Stimulated activated naive CD4-positive, alpha-beta T cell treated with Interleukin-2 at 50 U/mL for 16 hours (primary cell): ENCODE data around the gene DCP1B.

Experiments
- DNase-seq: peaks from one replicate; lab custom pipeline; 2025; lab: John Stamatoyannopoulos, UW

Gene DCP1B

GRCh38 chr12:1934831-1935230, 69.4 kb downstream of the DCP1B start:
- DNase-seq = no peak

DNA sequence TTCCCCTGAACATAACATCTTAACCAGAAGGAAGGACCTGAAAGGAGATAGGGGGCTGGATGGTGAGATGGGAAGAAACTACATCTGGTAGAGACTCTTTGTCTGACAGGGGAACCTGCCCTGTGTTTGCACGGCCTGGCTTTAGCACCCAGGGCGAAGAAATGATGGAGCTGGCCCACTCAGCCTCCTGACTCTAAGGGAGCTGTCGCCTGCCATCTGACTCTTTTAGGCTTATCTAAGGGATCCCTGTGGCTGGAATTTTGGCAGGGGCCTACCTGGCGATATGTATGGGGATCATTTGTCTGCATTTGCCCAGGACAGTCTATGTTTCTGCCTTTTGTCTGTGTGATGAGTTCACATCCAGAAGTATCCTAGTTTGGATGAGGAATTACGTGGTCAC, 70.2 kb downstream of the DCP1B start:
- no peak for DNase-seq

GRCh38 chr12:1933342-1934051, 70.8 kb downstream of the DCP1B start:
- DNase-seq = no peak

DNA sequence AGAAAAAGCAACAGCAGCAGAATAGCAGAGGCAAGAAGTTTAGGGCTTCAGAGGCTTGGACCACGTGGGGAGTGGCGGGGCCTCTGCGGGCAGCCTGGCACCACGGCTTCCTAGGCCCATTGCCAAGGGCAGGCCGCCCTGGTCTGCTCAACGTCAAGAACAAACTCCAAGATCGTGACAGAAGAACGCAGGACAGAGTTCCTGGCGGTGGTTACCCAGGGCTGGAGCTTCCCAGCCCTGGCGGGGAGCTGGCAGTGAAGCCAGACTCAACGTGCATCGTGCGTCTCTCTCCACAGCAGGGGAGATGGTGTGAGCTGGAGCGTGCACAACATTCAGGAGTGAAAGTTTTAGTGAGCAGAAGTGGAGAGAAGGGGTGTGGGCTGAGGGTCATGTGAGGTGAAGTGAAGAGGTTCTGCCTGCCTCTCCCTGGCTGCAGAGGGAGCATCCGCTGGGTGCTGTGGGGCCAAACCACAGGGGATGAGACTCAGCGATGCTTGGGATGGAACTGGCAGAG, 71.9 kb downstream of the DCP1B start:
- DNase-seq = no peak

DNA sequence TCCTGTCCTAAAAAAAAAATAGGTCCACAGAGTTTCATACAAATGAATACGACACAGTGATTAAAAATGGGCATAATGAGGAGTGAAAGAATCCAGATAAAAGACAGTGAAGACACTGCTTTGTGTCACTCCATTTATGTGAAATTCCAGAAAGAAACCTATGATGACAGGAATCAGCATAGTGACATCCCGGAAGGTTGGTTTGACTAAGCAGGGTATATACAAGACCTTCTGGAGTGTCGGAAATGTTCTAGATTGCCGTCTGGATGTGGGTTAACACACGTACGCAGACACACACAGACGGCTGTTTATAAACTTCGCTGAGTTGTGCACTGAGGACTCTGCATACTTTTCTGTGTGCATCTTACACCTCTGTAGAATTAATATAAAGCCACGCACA, 72.6 kb downstream of the DCP1B start:
- DNase-seq = no peak

DNA sequence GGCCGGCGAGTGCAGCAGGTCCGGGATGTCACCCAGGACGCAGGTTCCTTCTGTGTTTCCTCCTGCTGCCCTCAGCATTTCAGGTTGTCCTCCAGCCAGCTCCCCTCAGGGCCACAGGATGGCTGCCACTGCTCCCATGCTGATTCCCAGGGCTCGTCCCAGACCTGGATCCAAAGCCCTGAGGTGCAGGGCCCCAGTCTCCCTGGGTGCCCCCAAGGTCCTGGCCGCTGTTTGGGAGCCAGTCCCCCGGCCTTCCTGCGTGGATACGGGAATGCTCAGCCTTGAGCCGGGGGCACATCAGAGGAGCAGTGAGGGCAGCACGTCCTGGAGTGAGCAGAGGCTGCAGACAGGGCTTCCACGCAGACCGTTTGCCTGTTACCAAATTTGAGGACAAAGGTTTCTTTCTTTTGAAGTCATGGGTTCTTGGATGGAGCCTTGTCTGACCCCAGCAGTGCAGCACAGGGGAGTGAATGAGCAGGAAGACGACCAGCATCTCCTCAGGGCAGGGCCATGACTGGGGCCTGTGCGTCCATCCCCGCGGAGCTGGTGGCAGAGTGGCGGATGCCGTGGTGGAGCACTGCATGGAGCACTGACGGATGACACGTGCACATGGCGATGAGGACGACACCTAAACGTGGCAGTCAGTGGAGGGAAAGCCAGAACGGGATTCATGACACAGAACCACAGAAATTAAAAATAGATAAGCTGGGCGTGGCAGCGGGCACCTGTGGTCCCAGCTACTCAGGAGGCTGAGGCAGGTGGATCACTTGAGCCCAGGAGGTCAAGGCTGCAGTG, 73.3 kb downstream of the DCP1B start:
- no peak for DNase-seq

DNA sequence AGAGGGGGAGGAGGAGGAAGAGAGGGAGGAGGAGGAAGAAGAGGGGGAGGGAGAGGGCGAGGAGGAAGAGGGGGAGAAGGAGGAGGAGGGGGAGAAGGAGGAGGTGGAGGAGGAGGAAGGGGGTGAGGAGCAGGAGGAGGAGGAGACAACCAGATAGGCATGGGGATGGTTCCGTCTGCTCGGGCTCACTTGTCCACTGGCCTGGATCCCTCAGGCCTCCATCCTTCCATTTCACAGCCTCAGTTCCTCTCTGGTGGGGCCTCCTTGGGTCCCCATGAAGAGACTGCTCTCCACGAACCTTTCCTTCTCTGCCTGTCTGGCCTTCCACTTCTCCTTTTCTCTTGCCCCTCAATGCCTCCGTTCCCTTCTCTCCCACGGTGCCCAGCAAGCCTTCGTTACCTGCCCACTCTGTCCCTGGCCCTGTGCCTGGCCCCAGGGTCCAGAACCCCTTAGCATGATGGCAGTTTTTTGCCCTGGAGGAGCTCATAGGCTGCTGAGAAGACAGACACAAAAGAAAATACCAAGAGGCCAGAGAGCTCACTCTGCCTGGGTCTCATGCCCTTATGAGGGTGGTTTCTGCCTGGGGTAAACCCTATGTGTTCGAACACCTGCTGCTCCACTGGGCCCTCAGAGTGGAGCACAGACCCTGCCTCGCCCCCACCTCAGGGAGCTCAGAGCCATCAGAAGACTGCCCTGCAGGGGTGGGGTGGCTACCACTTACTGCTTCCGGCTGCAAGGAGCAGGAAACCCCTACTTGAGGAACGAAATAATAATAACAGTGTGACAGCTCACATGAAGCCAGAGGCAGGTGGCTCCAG, 74.1 kb downstream of the DCP1B start:
- no peak for DNase-seq

DNA sequence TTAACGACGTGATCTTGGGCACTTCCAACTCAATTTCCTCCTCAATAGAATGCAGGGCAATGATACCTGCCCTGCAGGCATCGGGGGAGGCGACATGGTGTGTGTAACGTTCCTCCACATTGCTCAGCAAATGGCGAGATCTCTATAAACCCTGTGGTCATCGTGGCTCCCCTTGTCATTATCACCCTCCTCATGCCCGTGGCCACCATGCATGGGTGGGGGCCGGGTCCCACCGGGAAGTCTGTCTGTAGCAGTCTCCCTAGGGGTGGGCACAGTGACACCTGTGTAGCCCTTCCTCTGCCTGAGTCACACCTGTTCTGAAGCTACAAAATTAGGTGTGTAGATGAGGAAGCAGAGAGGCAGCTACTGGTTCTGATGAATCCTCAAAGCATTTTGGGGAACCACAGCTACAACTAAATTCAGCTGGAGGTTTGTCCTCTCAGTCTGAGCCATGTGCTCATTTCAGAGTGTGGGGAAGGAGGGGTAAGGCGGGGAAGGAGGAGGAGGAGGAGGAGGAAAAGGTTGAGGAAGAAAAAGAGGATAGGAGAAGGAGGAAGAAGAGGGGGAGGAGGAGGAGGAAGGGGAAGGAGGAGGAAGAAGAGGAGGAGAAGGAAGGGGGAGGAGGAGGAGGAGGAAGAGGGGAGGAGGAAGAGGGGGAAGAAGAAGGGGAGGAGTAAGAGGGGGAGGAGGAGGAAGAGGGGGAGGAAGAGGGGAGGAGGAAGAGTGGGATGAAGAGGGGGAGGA, 74.8 kb downstream of the DCP1B start:
- no peak for DNase-seq

DNA sequence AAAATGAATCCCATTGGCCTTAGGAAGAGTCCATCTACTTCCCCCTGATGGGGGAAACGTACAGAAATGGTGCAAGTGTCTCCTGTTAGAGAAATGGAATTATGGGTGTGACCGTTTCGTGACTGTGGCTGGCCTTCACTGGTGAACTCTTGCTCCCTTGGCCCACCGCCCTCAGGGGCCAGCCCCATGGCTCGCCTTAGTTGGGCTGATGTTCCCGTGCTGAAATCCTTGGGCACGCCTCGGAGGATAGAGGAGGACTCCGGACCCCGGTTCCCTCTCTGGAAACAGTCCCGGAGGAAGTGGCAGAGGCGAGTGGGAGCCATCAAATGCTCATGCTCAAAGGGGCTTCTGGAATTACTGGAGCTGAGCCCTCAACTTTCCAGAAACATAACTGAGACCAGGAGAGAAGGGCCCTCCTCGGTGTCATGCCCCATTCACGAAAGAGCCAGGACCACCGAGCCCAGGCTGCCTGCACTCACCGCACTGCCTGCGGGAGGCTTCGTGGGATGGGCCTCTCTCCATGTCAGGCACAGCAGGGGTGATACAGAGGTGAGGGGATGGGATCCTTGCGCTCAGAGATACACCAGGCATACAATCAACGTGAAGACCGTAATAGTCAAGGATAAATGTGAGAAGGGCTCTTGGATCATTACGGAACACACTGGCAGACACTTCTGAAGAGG, 75.7 kb downstream of the DCP1B start:
- no peak for DNase-seq

- no peak for DNase-seq
Observed at GRCh38 chr12:1927751-1928351, 76.4 kb downstream of the DCP1B start.

GRCh38 chr12:1927051-1927680, 77.1 kb downstream of the DCP1B start:
- DNase-seq = no peak

GRCh38 chr12:1926251-1926657, 78.0 kb downstream of the DCP1B start:
- DNase-seq = no peak

DNA sequence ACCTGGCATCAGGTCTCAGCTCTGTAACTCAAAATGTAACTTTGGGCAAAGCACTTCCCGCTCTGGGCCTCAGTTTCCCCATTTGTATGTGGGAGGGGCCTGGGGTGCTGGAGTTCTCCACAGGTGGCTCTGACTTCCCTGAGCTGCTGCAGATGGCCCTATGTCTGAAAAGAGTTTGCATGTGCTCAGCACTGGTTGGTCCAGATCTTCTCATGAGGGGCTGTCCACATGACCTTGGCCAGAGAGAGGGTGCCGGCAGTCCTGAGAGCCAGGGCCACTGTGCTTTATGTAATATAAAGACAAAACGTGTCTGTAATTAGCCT, 78.6 kb downstream of the DCP1B start:
- DNase-seq = no peak

DNA sequence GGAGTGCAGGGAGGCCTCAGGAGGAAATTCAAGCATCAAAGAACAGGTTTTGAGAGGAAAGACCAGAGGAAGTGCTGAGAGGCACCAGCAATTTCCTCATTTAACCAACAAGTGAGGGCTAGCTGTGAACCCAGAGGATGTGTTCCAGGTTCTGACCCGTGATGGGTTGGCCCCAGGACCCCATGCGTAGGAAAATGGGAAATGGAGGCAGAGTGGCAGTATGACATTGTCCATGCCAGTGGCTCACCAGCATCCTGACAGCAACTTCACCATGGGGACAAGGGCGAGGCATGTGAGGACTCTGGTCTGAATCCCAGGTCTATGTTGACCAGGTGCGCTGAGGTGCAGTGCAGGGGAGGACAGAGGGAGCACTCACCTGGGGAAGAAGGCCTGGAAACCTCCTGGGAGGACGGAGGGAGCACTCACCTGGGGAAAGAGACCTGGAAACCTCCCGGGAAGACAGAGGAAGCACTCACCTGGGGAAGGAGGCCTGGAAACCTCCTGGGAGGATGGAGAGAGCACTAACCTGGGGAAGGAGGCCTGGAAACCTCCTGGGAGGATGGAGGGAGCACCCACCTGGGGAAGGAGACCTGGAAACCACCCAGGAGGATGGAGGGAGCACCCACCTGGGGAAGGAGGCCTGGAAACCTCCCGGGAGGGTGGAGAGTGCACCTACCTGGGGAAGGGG, 79.1 kb downstream of the DCP1B start:
- no peak for DNase-seq

GRCh38 chr12:1922985-1923384, 81.3 kb downstream of the DCP1B start:
- no peak for DNase-seq

GRCh38 chr12:1922075-1922709, 82.1 kb downstream of the DCP1B start:
- DNase-seq = no peak

DNA sequence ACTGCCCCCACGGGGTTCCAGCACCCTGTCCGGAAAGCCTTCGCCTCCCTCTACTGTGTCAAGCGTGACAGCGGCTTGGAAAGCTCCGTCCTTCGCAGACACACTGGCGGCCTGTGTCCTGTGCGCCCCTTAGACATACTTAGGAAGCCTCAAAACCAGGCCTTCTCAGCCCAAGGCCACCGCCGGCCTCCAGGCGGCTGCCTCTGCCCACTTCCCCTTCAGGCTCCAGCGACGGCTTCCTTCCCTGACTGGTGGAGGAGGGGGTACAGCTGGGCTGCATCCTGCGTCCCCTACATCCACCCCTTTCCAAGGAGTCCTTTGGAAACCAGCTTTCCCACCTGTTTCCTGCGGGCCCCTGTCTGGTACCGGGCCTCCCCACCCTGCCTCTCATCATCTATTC, 83.3 kb downstream of the DCP1B start:
- no peak for DNase-seq

DNA sequence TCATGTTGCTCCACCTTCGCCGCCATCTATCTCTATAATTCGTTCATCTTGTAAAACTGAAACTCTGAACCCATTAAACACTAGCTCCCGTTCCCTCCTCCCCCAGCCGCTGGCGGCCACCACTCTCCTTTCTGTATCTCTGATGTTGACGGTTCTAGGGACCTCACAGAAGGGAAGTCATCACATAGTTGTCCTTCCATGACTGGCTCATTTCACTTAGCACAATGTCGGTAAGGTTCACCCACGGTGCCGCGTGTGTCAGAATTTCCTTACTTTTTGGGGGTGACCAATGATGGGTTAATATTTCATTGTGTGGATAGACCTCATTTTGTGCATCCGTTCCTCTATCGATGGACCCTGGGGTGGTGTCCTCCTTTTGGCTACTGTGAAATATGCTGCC, 83.8 kb downstream of the DCP1B start:
- DNase-seq = no peak

DNA sequence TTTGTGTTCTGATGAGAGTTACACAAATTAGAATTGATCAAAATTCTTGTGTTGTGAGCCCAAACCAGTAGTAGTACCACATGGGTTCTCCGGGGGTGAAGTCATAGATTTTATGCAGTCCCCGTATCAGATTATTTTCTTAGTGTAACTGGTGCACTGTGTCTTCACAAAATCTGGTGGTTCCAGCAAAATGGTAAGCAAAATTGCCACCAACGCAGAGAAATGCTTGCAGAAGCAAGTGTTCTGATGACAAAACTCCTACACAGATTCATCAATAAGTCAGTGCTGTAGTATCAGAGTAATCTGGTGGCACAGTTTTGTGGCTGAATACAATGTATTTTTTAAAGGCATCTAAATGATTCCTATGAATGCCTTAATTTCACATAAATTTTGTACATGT, 84.5 kb downstream of the DCP1B start:
- DNase-seq = no peak
